ENCODE data around the gene CA11. TPM values are rescaled to one million over a fixed set of nuclear protein-coding genes. Genes with fewer than 3 reads are reported as not detected.

CA11 gene
- total and polyA plus RNA-seq, 2 of the 8 experiments (the other 6 are each of a cell fraction or from before 2014, with no cell fraction given) = 51.7 to 71.4 TPM

GRCh38 chr19:48627201-48627864 is 18.7 kb downstream of the CA11 start:
- Histone ChIP-seq H3K4ac (replicated peaks; ENCODE audit: insufficient read length, low read depth, low read length) (no peak overlapping the region), H3K36me3 (ENCODE audit: control insufficient read depth in 2 of 4, insufficient read depth in 4 of 4, low read length in 3 of 4) (peaks cover 0 to 11% (median 1%) of the 10 kb centered on the region in 4 experiments; a peak in 1 of 8 replicates), H3K23ac (ENCODE audit: insufficient read length) (no peak overlapping the region), H3K9ac (replicated peaks in 1 of 4; ENCODE audit: extremely low read depth in 1 of 4, low read depth in 3 of 4, low read length in 3 of 4) (no peak overlapping the region), H3K79me2 (ENCODE audit: control insufficient read depth in 1 of 2, insufficient read depth in 2 of 2, low read length in 2 of 2) (peaks cover 0 to 13% of the 10 kb centered on the region in 2 experiments; a peak in 3 of 4 replicates), H3K27ac (ENCODE audit: low read depth, low read length) (no peak overlapping the region), H3K4me1 (replicated peaks in 1 of 4; ENCODE audit: control insufficient read depth in 3 of 4, insufficient read depth in 4 of 4, low read length in 3 of 4) (peaks cover 0 to 27% (median 18%) of the 10 kb centered on the region in 4 experiments; a peak in 6 of 7 replicates), H3K79me1 (ENCODE audit: low read depth, low read length) (no peaks in the 10 kb centered on the region), H3K18ac (ENCODE audit: extremely low read depth, low read length) (no peak overlapping the region; the same call in 1 of the 2 replicates), H3K56ac (replicated peaks; ENCODE audit: insufficient read length, low read depth, low read length) (no peak overlapping the region), H2AFZ (ENCODE audit: low read length) (no peak overlapping the region), H2BK20ac (ENCODE audit: low read length) (no peak overlapping the region), H4K91ac (replicated peaks; ENCODE audit: insufficient read length, low read length) (no peak overlapping the region), H3K23me2 (ENCODE audit: low read depth, low read length) (peaks cover 22% of the 10 kb centered on the region), H4K8ac (ENCODE audit: extremely low read depth, insufficient read depth, low read length) (no peak overlapping the region; the same call in 1 of the 2 replicates), H4K20me1 (replicated peaks in 1 of 2; ENCODE audit: control insufficient read depth in 1 of 2, insufficient read depth in 2 of 2, low read length in 2 of 2) (peaks cover 2 to 11% of the 10 kb centered on the region in 2 experiments), H2BK12ac (ENCODE audit: low read depth, low read length) (no peak overlapping the region), H2BK5ac (ENCODE audit: low read depth, low read length) (no peak overlapping the region), H3K4me3 (ENCODE audit: extremely low read depth in 1 of 4, insufficient read depth in 2 of 4, low read depth in 3 of 4, low read length in 4 of 4) (no peak overlapping the region), H3K4me2 (ENCODE audit: insufficient read depth in 1 of 2, low read depth in 2 of 2, low read length in 2 of 2) (no peak overlapping the region; a peak in 1 of 4 replicates), H3K9me3 (ENCODE audit: insufficient read depth in 2 of 2, low read depth in 1 of 2, low read length in 1 of 2) (no peaks in the 10 kb centered on the region), H3K27me3 (replicated peaks in 1 of 4; ENCODE audit: control insufficient read depth in 3 of 4, extremely low read depth in 1 of 4, insufficient read depth in 3 of 4, low read length in 3 of 4) (no peaks in the 10 kb centered on the region), H2AK5ac (ENCODE audit: low read depth, low read length) (no peak overlapping the region), H2BK120ac (replicated peaks; ENCODE audit: low read depth, low read length) (no peak overlapping the region), H4K5ac (ENCODE audit: insufficient read length, low read depth, low read length) (no peak overlapping the region), H3K14ac (ENCODE audit: insufficient read length) (no peak overlapping the region), H2BK15ac (ENCODE audit: low read length) (peak overlapping the region; percentile 88; the same call in 1 of the 2 replicates)
- TF ChIP-seq MAFK (IDR thresholded peaks at IDR 0.05; ENCODE audit: low read depth, low read length) (no peak), JUND (IDR thresholded peaks at IDR 0.05; ENCODE audit: low read length) (no peak), ATF2 (IDR thresholded peaks at IDR 0.05; ENCODE audit: low read length) (no peak), CHD1 (IDR thresholded peaks at IDR 0.05; ENCODE audit: low read depth, low read length) (no peak), POLR2A (IDR thresholded peaks at IDR 0.05; ENCODE audit: control extremely low read depth in 1 of 2, low read depth in 2 of 2, low read length in 2 of 2) (peak in 1 of 2 experiments; percentile 16; a peak in 1 of 3 replicates), E2F6 (IDR thresholded peaks at IDR 0.05) (peak; percentile 12; the same call in 1 of the 2 replicates)
- 88% methylated on average over 6 of the region's 6 CpGs; no CpG with 5 or more reads in 1 of the 2 experiments for WGBS, 2 experiments (ENCODE audit: extremely low coverage in 1 of 2, insufficient coverage in 1 of 2, insufficient read length in 1 of 2, insufficient replicate concordance in 2 of 2, low coverage in 1 of 2, low lambda C conversion rate in 2 of 2, missing lambda C conversion rate in 1 of 2)
- CTCF ChIA-PET (ENCODE audit: partially characterized antibody) = interaction anchor here (0.8 to 1.5 kb wide), 3 partner anchors 11 to 18 kb away, joined by 4 to 5 read pairs (median 5); partner anchors contain the start of gene CA11
- POLR2A ChIA-PET (ENCODE audit: partially characterized antibody) = interaction anchor here (1.0 to 30.9 kb wide), 5 partner anchors 15 to 255 kb away, joined by 3 to 788 read pairs (median 3); partner anchors contain the start of genes CA11, FAM83E, RPL18 and SPACA4
- no peak for FAIRE-seq
- no peak for DNase-seq (ENCODE audit: low read depth in 1 of 2, low spot score in 2 of 2)

Data from H1 (cell line).